GM19372 (cell line): ENCODE results near the gene ASB12.

Source experiments
- ATAC-seq: cut with Tn5 transposase; IDR thresholded peaks from one replicate; pipeline ENCODE4 v1.9.1; 2021; ENCODE audit warnings: mild to moderate bottlenecking, low read depth, moderate library complexity; ENCODE audit not compliant: unreplicated experiment

The ASB12 gene

GRCh38 chrX:64187762-64188150 is 42.7 kb downstream of the ASB12 start:
- no peak for ATAC-seq

- ATAC-seq: no peak
Observed at GRCh38 chrX:64186974-64187761, 43.2 kb downstream of the ASB12 start.

- ATAC-seq: no peak
Observed at GRCh38 chrX:64184396-64184795, 46.0 kb downstream of the ASB12 start.

- no peak for ATAC-seq
Observed at GRCh38 chrX:64182208-64182607, 48.2 kb downstream of the ASB12 start.

DNA sequence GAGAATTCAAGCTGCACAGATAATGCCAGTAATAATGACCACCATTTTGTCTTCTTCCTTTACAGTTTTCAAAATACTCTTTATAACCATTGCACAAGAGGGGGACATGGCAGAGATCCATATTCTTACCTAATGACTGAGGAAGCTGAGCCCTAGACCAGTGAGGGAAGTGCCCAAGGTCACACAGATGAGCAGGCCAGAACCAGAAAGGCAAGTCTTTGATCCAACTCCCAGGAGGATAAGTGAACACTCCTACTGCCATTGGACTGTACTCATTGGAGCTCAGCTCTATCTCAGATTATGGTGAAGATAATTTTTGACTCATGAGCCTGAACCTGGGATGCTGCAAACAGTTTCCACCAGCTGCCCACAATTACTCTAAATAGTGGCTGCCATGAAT is 53.5 kb downstream of the ASB12 start:
- ATAC-seq: no peak
